Measurements from ENCODE around the gene PXN. TPM values are rescaled to one million over a fixed set of nuclear protein-coding genes. Genes with fewer than 3 reads are reported as not detected.
"Not testable (repeated sequence)": the region's sequence is repeated elsewhere in the genome, so short reads cannot be mapped to it uniquely, and the experiment has no call there.

The PXN gene
- total RNA-seq, 1 donor from 2014 or later = 54.5 TPM

DNA sequence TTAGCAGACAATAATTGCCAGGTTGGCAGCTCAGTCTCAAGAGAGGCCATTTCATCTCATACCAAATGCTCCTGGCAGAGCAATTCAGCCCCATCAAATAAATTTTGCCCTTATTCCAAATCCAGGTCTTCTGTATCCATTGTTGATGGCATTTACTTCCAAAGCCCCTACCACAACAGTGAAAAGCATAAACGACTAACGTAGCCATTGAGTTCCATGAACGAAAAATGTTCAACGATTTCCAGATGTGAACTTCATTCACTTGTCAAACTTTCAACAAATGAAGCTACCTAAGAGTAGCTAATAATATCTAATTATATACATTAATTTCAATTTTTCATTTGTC lies 68.0 kb downstream of the PXN start:
- Mint-ChIP-seq H3K9me3 (no peaks in the 10 kb centered on the region), H3K27me3 (ENCODE audit: low read depth) (peaks cover 4% of the 10 kb centered on the region), H3K4me3 (peak overlapping the region; percentile 93), H3K27ac (ENCODE audit: unreplicated experiment) (no peak overlapping the region), H3K36me3 (ENCODE audit: low read depth) (peaks cover 38% of the 10 kb centered on the region), H3K4me1 (peaks cover 59% of the 10 kb centered on the region)
- TF ChIP-seq, protein P1, sequence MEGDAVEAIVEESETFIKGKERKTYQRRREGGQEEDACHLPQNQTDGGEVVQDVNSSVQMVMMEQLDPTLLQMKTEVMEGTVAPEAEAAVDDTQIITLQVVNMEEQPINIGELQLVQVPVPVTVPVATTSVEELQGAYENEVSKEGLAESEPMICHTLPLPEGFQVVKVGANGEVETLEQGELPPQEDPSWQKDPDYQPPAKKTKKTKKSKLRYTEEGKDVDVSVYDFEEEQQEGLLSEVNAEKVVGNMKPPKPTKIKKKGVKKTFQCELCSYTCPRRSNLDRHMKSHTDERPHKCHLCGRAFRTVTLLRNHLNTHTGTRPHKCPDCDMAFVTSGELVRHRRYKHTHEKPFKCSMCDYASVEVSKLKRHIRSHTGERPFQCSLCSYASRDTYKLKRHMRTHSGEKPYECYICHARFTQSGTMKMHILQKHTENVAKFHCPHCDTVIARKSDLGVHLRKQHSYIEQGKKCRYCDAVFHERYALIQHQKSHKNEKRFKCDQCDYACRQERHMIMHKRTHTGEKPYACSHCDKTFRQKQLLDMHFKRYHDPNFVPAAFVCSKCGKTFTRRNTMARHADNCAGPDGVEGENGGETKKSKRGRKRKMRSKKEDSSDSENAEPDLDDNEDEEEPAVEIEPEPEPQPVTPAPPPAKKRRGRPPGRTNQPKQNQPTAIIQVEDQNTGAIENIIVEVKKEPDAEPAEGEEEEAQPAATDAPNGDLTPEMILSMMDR (conservative IDR thresholded peaks at IDR 0.05) = no peak
- no peak for DNase-seq (ENCODE audit: low read depth, low spot score)

DNA sequence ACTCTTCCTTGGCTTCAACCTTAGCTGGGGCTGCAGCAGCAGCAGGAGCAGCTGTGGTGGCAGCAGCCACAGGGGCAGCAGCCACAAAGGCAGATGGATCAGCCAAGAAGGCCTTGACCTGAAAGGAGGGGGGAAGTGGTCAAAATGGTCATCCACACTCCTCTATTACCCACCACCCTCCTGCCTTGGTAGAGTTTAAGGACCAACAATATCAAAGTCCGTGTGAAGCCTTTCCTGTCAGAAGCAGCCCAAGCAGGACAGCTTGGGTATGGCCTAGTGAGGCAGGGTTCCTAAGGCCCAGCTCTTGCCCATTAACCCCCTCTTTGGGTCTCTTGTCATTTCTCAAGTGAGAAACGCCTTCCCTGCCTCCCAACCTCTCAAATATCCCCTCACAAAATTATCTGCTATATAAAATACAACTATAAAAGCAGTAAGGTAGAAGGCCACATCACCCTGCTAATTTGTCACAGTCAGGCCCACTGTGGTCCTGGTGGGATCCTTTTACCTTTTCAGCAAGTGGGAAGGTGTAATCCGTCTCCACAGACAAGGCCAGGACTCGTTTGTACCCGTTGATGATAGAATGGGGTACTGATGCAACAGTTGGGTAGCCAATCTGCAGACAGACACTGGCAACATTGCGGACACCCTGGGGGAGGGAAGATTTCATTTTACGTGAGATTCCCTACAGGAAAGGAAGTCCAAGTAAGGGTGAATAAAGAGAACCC lies 68.6 kb downstream of the PXN start:
- peaks cover 38% of the 10 kb centered on the region for H3K36me3 Mint-ChIP-seq (ENCODE audit: low read depth)
- H3K27ac Mint-ChIP-seq (ENCODE audit: unreplicated experiment) = not testable (repeated sequence)

DNA sequence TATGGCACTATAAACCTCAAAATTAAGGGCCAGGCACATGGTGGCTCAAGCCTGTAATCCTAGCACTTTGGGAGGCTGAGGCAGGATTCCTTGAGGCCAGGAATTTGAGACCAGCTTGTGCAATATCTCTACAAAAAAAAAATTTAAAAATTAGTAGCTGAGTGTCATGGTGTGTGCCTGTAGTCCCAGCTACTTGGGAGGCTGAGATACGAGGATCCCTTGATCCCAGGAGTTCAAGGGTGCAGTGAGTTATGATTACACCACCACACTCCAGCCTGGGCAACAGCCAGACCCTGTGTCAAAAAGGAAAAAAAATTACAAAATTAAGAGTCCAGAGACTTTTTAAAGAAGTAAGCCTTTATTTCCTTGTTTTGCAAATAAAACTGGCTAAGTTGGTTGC lies 69.2 kb downstream of the PXN start:
- H3K4me3 Mint-ChIP-seq = peak overlapping the region; percentile 93
- peaks cover 60% of the 10 kb centered on the region for H3K4me1 Mint-ChIP-seq
- peaks cover 38% of the 10 kb centered on the region for H3K36me3 Mint-ChIP-seq (ENCODE audit: low read depth)

More for the DNA sequence above, 68.6 kb downstream of the PXN start:
- not testable (repeated sequence) for H3K27me3 Mint-ChIP-seq (ENCODE audit: low read depth); H3K9me3 Mint-ChIP-seq; DNase-seq (ENCODE audit: low read depth, low spot score)
- peaks cover 57% of the 10 kb centered on the region for H3K4me1 Mint-ChIP-seq
- H3K4me3 Mint-ChIP-seq = peak overlapping the region; percentile 93

DNA sequence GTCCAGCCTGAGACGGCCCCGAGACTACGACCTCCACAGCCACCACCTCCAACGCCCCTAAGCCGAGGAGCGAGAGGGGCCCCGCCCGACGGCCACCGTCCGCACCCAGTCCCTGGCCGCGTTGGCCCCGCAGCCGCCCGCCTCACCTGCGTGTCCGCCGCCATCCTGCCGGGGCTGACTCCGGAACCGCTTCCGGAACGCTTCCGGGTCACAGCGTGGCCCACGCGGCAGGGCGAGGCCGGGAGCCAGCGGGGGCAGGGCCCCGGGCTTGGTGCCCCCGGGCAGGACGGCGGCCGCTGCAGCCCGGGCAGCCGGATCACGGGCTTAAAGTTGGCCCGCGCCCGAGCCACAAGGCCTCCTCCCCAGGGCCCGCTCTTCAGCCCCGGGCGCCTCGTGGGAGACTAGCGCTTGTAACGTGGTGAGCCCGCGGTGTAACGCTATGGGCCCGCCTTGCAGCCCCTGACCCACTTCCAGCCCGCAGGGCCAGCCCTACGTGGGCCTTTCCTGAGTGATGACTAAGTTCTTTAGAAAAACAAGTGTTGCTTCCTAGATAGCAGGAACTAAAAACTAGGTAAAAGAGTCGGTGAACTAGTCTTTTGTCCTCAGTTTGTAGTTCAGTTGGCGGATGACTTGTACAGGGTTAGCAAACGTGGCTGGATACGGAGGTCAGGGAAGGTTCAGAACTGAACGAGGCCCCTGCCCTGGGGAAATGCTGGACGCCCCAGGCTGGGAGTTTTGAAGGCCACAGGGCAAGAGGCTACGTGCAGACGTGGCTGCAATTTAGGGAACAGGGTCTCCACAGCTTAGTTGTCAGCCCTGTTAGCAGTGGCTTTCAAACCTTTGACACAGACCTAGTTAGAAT lies 70.8 kb downstream of the PXN start, which contains the start of gene GCN1:
TSS of gene GCN1 (minus strand) at position 182 of the 862 bp plus-strand sequence. CDS start at position 164, 18 bp downstream.
- Mint-ChIP-seq H3K9me3 (no peaks in the 10 kb centered on the region), H3K27me3 (ENCODE audit: low read depth) (no peaks in the 10 kb centered on the region), H3K4me1 (peaks cover 50% of the 10 kb centered on the region), H3K27ac (ENCODE audit: unreplicated experiment) (peak within 1 kb of the TSS; percentile 97), H3K36me3 (ENCODE audit: low read depth) (peaks cover 33% of the 10 kb centered on the region), H3K4me3 (peak within 1 kb of the TSS; percentile 94)
- DNase-seq (ENCODE audit: low read depth, low spot score) = peak; percentile 75
- TF ChIP-seq, protein P1 (conservative IDR thresholded peaks at IDR 0.05) = no peak

More for the DNA sequence above, 69.2 kb downstream of the PXN start:
- DNase-seq (ENCODE audit: low read depth, low spot score) = no peak
- Mint-ChIP-seq H3K9me3 (no peaks in the 10 kb centered on the region), H3K27ac (ENCODE audit: unreplicated experiment) (no peak overlapping the region), H3K27me3 (ENCODE audit: low read depth) (peaks cover 4% of the 10 kb centered on the region)
- TF ChIP-seq, protein P1 (conservative IDR thresholded peaks at IDR 0.05) = no peak

DNA sequence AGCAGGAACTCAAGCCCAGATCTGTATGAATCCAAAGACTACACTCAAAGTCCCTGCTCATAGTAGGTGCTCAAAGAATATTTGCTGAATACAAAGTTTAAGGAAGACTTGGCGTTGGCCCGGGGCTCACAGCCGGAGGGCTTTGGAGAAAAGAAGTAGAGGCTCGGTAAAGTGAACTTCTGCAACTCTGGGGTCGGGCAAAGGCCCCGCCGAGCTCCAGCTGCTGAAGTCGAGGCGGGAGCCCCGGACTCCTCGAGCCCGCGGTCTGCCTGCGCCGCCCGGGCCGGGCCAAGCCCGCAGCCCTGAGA lies 71.3 kb downstream of the PXN start:
- H3K4me1 Mint-ChIP-seq = peaks cover 45% of the 10 kb centered on the region
- peak overlapping the region; percentile 83 for H3K27ac Mint-ChIP-seq (ENCODE audit: unreplicated experiment)
- TF ChIP-seq, protein P1 (conservative IDR thresholded peaks at IDR 0.05) = no peak
- no peak for DNase-seq (ENCODE audit: low read depth, low spot score)
- peaks cover 28% of the 10 kb centered on the region for H3K36me3 Mint-ChIP-seq (ENCODE audit: low read depth)
- peak overlapping the region; percentile 94 for H3K4me3 Mint-ChIP-seq
- H3K27me3 Mint-ChIP-seq (ENCODE audit: low read depth) = no peaks in the 10 kb centered on the region
- H3K9me3 Mint-ChIP-seq = no peaks in the 10 kb centered on the region

DNA sequence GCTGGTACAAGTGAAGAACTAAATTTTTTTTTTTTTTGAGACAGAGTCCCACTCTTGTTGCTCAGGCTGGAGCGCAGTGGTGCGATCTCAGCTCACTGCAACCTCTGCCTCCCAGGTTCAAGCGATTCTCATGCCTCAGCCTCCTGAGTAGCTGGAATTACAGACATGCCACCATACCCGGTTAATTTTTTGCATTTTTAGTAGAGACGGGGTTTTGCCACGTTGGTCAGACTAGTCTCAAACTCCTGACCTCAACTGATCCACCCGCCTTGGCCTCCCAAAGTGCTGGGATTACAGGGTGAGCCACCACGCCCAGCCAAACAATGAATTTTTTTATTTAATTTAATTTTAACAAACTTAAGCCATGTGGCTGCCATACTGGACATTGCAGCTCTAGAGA lies 72.2 kb downstream of the PXN start:
- H3K9me3 Mint-ChIP-seq; H3K27me3 Mint-ChIP-seq (ENCODE audit: low read depth); DNase-seq (ENCODE audit: low read depth, low spot score); H3K27ac Mint-ChIP-seq (ENCODE audit: unreplicated experiment): not testable (repeated sequence)
- Mint-ChIP-seq H3K36me3 (ENCODE audit: low read depth) (peaks cover 19% of the 10 kb centered on the region), H3K4me3 (peak overlapping the region; percentile 94), H3K4me1 (peaks cover 36% of the 10 kb centered on the region)

Data from neural crest cell (in vitro differentiated cells).